T-cell (primary cell): ENCODE results near the gene APCDD1L. TPM values are rescaled to one million over a fixed set of nuclear protein-coding genes. Genes with fewer than 3 reads are reported as not detected.

Experiments used
- ATAC-seq, 4 experiments: fragments of 200-7000 bp in 3 of 4; fragments of 150-1000 bp in 1 of 4; cut with Tn5 transposase; replicated peaks in 1 of 4; 1 replicate in 3 of 4; 2 replicates in 1 of 4; pipeline ENCODE4 v1.10.0; 2021; ENCODE audit warnings: moderate library complexity in 3 of 4, mild to moderate bottlenecking in 2 of 4, moderate number of reproducible peaks in 1 of 4
- CTCF ChIA-PET, 2 donors: fragments of 300-600 bp; sonication (Branson Sonifier 250); formaldehyde crosslinking; loops; one replicate each; lab custom pipeline; 2022; ENCODE audit warnings: antibody characterized with exemption in 2 of 2; lab: Charles Lee
- POLR2A ChIA-PET, 2 donors: fragments of 300-600 bp; sonication (Branson Sonifier 250); formaldehyde crosslinking; loops; one replicate each; lab custom pipeline; 2022; ENCODE audit warnings: antibody characterized with exemption in 2 of 2; lab: Charles Lee
- DNase-seq, 35 experiments: peaks; one replicate each; pipeline versions ENCODE4 v3.0.0 to v3.0.0-alpha.2; 2013 to 2023
- H3K27ac ChIP-seq: one replicate; pipeline ENCODE4 v1.5.1; 2013; ENCODE audit warnings: low read length
- H3K27me3 ChIP-seq, 2 experiments: replicated peaks in 1 of 2; 1 replicate in 1 of 2; 2 replicates in 1 of 2; pipeline versions ENCODE4 v1.6.1 to v1.7.0; 2013; ENCODE audit warnings: low read length in 1 of 2, mixed read lengths in 1 of 2; ENCODE audit not compliant: control insufficient read depth in 2 of 2, insufficient read depth in 2 of 2; ENCODE audit errors: extremely low read depth in 1 of 2
- H3K36me3 ChIP-seq, 2 donors: 1 replicate in 1 of 2; 2 replicates in 1 of 2; pipeline versions ENCODE4 v1.6.1 to v1.7.0; 2013; ENCODE audit warnings: low read length in 1 of 2; ENCODE audit not compliant: control insufficient read depth in 2 of 2, insufficient read depth in 1 of 2; ENCODE audit errors: extremely low read depth in 1 of 2
- H3K4me1 ChIP-seq, 2 experiments: 1 replicate in 1 of 2; 2 replicates in 1 of 2; pipeline versions ENCODE4 v1.6.1 to v1.7.0; 2013; ENCODE audit warnings: low read length in 2 of 2, mixed read lengths in 1 of 2; ENCODE audit not compliant: insufficient read depth in 2 of 2, control insufficient read depth in 1 of 2; ENCODE audit errors: extremely low read depth in 1 of 2
- H3K4me3 ChIP-seq, 2 donors: 1 replicate in 1 of 2; 2 replicates in 1 of 2; pipeline versions ENCODE4 v1.5.1 to v1.7.0; 2013; ENCODE audit warnings: mild to moderate bottlenecking in 2 of 2, low read length in 1 of 2, moderate library complexity in 1 of 2; ENCODE audit not compliant: control insufficient read depth in 1 of 2; ENCODE audit errors: extremely low read depth in 1 of 2
- H3K9me3 ChIP-seq: 2 replicates; pipeline ENCODE4 v1.7.0; 2013
- H3K27ac Mint-ChIP-seq, 2 donors: one replicate each; pipeline ENCODE4 v1.8.0; 2020 to 2021; ENCODE audit warnings: mild to moderate bottlenecking in 2 of 2, mixed read lengths in 2 of 2
- H3K27me3 Mint-ChIP-seq, 2 donors: one replicate each; pipeline ENCODE4 v1.8.0; 2021 to 2022; ENCODE audit warnings: mixed read lengths in 2 of 2
- H3K36me3 Mint-ChIP-seq: one replicate; pipeline ENCODE4 v1.8.0; 2021; ENCODE audit warnings: mixed read lengths
- H3K4me1 Mint-ChIP-seq, 3 donors: one replicate each; pipeline ENCODE4 v1.8.0; 2020 to 2022; ENCODE audit warnings: mixed read lengths in 3 of 3, mild to moderate bottlenecking in 1 of 3
- H3K4me3 Mint-ChIP-seq, 3 donors: one replicate each; pipeline ENCODE4 v1.8.0; 2020 to 2022; ENCODE audit warnings: mild to moderate bottlenecking in 3 of 3, mixed read lengths in 3 of 3, moderate library complexity in 3 of 3
- H3K9me3 Mint-ChIP-seq, 3 donors: one replicate each; pipeline ENCODE4 v1.8.0; 2020 to 2022; ENCODE audit warnings: mixed read lengths in 3 of 3
- WGBS: methylation state at CpG from one replicate; pipeline ENCODE4 v1.1.5; 2013; ENCODE audit warnings: missing lambda C conversion rate; ENCODE audit not compliant: insufficient coverage; 5-methylcytosine and 5-hydroxymethylcytosine counted together
- total RNA-seq, 35 experiments: library from RNA in 6 of 35; stranded (reverse) in 6 of 35; fragments of 120-200 nt in 1 of 35; gene quantifications; one replicate each; pipeline versions ENCODE4 v1.2.1 to v1.2.4 and lab custom pipeline; 2013 to 2026

The APCDD1L gene
- total RNA-seq, 5 donors from 2014 or later (not counting 1 experiment from before 2014, with no cell fraction given): not detected

DNA sequence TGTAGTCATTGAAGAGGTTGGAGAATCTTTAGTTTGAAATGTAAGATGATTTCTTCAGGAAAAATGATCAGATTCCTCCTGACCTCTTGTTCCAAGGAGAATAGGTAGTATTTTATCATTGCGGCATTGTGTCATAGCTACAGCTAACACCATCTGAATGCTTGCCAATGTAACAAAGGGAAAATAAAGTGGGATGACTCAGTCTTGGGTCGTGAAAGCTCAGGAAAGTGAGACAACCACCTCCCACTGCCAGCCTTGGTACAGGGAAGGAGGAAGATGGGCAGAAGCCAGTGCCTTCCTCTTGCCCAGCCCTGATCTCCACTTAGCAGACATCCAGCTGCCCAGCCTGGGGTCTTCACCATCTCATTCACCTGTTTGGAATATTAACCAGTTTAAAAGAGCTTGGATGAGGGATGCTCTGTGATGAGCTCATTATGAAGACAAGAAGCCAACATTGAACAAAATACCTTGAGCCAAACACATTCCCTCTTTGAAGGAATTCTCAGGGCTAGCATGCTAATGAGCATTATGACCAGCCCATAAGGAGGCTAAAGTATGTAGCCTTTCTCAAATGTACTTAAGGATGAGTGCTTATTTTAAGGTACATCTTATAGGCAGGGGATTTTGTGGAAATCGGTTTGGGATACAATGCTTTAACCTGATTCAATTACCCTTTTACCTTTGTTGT lies 40.0 kb upstream of the APCDD1L start:
- peaks cover 2 to 35% of the 10 kb centered on the region in 2 experiments for H3K27me3 ChIP-seq
- H3K9me3 Mint-ChIP-seq: no peaks in the 10 kb centered on the region
- ATAC-seq: no peak
- no peaks in the 10 kb centered on the region for H3K9me3 ChIP-seq
- no peaks in the 10 kb centered on the region for H3K36me3 Mint-ChIP-seq
- no peak for DNase-seq
- H3K27me3 Mint-ChIP-seq: peaks cover 15 to 20% of the 10 kb centered on the region in 2 donors
- WGBS: no CpG with 5 or more reads among the region's 3 CpGs
- H3K36me3 ChIP-seq: no peaks in the 10 kb centered on the region
- no peaks in the 10 kb centered on the region for H3K4me1 Mint-ChIP-seq
- ChIA-PET POLR2A (no interaction called here), CTCF (interaction anchor here in 1 of 2 donors (0.5 kb wide), 1 partner anchor 261 kb away, joined by 3 read pairs; no protein-coding TSS in a partner anchor)
- no peaks in the 10 kb centered on the region for H3K4me1 ChIP-seq
- no peak overlapping the region for H3K4me3 ChIP-seq
- H3K4me3 Mint-ChIP-seq: no peak overlapping the region
- no peak overlapping the region for H3K27ac Mint-ChIP-seq
- H3K27ac ChIP-seq: no peak overlapping the region

DNA sequence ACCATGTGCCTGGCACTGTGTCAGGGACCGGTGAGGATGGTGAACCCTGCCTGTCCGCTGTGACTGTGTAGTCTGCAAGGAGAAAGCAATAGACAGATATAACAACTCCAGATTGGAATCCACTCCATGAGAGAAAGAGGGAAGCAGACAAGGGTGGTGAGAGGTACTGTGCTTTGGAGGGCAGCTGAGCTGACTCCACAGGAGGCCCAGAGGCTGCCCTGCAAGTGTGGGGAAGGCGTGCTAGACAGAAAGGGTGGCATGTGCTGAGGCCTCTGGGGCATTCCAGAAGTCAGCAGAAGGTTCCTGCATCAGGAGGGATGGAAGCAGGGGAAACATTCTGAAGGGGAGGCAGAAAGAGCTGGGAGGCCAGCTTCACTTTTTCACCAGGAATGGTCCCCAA lies 39.3 kb upstream of the APCDD1L start:
- Histone ChIP-seq H3K27ac (no peak overlapping the region), H3K36me3 (no peaks in the 10 kb centered on the region), H3K27me3 (peaks cover 2 to 35% of the 10 kb centered on the region in 2 experiments), H3K4me1 (no peaks in the 10 kb centered on the region), H3K9me3 (no peaks in the 10 kb centered on the region), H3K4me3 (no peak overlapping the region)
- ChIA-PET CTCF (no interaction called here), POLR2A (no interaction called here)
- no peak overlapping the region for H3K4me3 Mint-ChIP-seq
- H3K9me3 Mint-ChIP-seq: no peaks in the 10 kb centered on the region
- no peak overlapping the region for H3K27ac Mint-ChIP-seq
- no peaks in the 10 kb centered on the region for H3K4me1 Mint-ChIP-seq
- WGBS: 43% methylated on average over 1 of the region's 3 CpGs
- H3K36me3 Mint-ChIP-seq: no peaks in the 10 kb centered on the region
- DNase-seq (no peak), ATAC-seq (no peak)
- H3K27me3 Mint-ChIP-seq: peaks cover 15 to 20% of the 10 kb centered on the region in 2 donors

GRCh38 chr20:58553841-58554240 lies 38.6 kb upstream of the APCDD1L start:
- peaks cover 2 to 37% of the 10 kb centered on the region in 2 experiments for H3K27me3 ChIP-seq
- no peak overlapping the region for H3K4me3 ChIP-seq
- Mint-ChIP-seq H3K9me3 (no peaks in the 10 kb centered on the region), H3K36me3 (no peaks in the 10 kb centered on the region), H3K27ac (no peak overlapping the region), H3K4me3 (no peak overlapping the region), H3K4me1 (no peaks in the 10 kb centered on the region), H3K27me3 (peaks cover 20% of the 10 kb centered on the region in 2 donors)
- H3K36me3 ChIP-seq: no peaks in the 10 kb centered on the region
- ATAC-seq (no peak), DNase-seq (no peak)
- WGBS: 62% methylated on average over 3 of the region's 9 CpGs
- CTCF ChIA-PET: no interaction called here
- no peaks in the 10 kb centered on the region for H3K4me1 ChIP-seq
- POLR2A ChIA-PET: no interaction called here
- H3K27ac ChIP-seq: no peak overlapping the region
- no peaks in the 10 kb centered on the region for H3K9me3 ChIP-seq

GRCh38 chr20:58553166-58553696 lies 38.0 kb upstream of the APCDD1L start:
- H3K27ac Mint-ChIP-seq: no peak overlapping the region
- no peaks in the 10 kb centered on the region for H3K4me1 Mint-ChIP-seq
- CTCF ChIA-PET: no interaction called here

GRCh38 chr20:58552366-58552934 lies 37.3 kb upstream of the APCDD1L start:
- peaks cover 17 to 22% of the 10 kb centered on the region in 2 donors for H3K27me3 Mint-ChIP-seq
- no peaks in the 10 kb centered on the region for H3K9me3 Mint-ChIP-seq
- ATAC-seq: no peak
- Histone ChIP-seq H3K36me3 (no peaks in the 10 kb centered on the region), H3K4me3 (no peak overlapping the region), H3K27me3 (peaks cover 0 to 32% of the 10 kb centered on the region in 2 experiments), H3K4me1 (no peaks in the 10 kb centered on the region), H3K9me3 (no peaks in the 10 kb centered on the region), H3K27ac (no peak overlapping the region)
- DNase-seq: no peak
- 78% methylated on average over 4 of the region's 11 CpGs for WGBS
- H3K4me3 Mint-ChIP-seq: no peak overlapping the region
- no peaks in the 10 kb centered on the region for H3K36me3 Mint-ChIP-seq
- no peaks in the 10 kb centered on the region for H3K4me1 Mint-ChIP-seq
- CTCF ChIA-PET: no interaction called here
- POLR2A ChIA-PET: no interaction called here
- H3K27ac Mint-ChIP-seq: no peak overlapping the region

More at GRCh38 chr20:58553166-58553696, 38.0 kb upstream of the APCDD1L start:
- DNase-seq (no peak), ATAC-seq (no peak)
- Mint-ChIP-seq H3K9me3 (no peaks in the 10 kb centered on the region), H3K36me3 (no peaks in the 10 kb centered on the region), H3K27me3 (peaks cover 20% of the 10 kb centered on the region in 2 donors), H3K4me3 (no peak overlapping the region)
- WGBS: no CpG with 5 or more reads among the region's 2 CpGs
- H3K36me3 ChIP-seq: no peaks in the 10 kb centered on the region
- peaks cover 0 to 38% of the 10 kb centered on the region in 2 experiments for H3K27me3 ChIP-seq
- H3K4me1 ChIP-seq: no peaks in the 10 kb centered on the region
- H3K9me3 ChIP-seq: no peaks in the 10 kb centered on the region
- POLR2A ChIA-PET: no interaction called here
- no peak overlapping the region for H3K27ac ChIP-seq
- no peak overlapping the region for H3K4me3 ChIP-seq

DNA sequence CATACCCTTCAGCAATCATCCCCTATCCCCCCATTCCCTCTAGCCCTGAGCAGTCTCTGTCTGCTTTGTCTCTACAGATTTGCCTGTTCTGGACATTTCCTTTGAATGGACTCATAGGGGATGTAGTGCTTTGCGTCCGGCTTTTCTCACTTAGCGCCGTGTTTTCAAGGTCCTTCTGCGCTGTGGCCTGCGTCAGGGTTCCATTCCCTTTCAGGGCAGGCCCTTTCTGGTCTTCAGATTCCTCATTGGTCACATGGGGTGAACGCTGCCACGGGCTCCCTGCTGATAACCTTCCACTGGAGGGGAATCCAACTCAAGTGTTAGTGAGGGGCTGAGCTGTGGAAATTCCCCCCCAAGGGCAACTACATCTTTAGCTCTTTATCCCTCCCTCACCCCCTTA lies 36.4 kb upstream of the APCDD1L start:
- H3K36me3 ChIP-seq: no peaks in the 10 kb centered on the region
- no peaks in the 10 kb centered on the region for H3K4me1 Mint-ChIP-seq
- no peak overlapping the region for H3K4me3 Mint-ChIP-seq
- DNase-seq (no peak), ATAC-seq (no peak)
- no peaks in the 10 kb centered on the region for H3K9me3 Mint-ChIP-seq
- ChIA-PET POLR2A (no interaction called here), CTCF (no interaction called here)
- no peak overlapping the region for H3K27ac ChIP-seq
- H3K4me1 ChIP-seq: no peaks in the 10 kb centered on the region
- peaks cover 0 to 25% of the 10 kb centered on the region in 2 experiments for H3K27me3 ChIP-seq
- H3K4me3 ChIP-seq: no peak overlapping the region
- WGBS: 79% methylated on average over 3 of the region's 8 CpGs
- H3K27ac Mint-ChIP-seq: no peak overlapping the region
- H3K9me3 ChIP-seq: no peaks in the 10 kb centered on the region
- no peaks in the 10 kb centered on the region for H3K36me3 Mint-ChIP-seq
- H3K27me3 Mint-ChIP-seq: peaks cover 17 to 22% of the 10 kb centered on the region in 2 donors
